ENCODE results near the gene SNX11.

SNX11 gene

DNA sequence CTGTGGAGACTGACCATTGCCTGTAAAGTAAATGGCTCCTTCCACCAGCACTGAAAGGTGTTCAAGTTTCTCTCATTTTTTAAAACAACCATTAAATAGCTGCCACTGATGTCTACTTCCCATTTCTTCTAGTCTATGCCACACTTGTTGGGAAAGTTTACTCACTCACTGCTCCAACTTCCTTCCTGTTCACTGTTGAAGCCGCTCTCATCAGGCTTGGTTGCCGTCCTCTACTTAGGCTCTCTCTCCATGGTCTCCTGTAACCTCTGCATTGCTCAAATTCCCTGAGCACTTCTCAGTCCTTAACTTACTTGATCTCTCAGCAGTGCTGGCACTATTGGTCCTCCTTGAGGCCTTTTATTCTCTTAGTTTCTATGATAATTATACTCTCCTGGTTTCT, 32.4 kb downstream of the SNX11 start:
- FAIRE-seq = no peak
- TF ChIP-seq POLR2A (IDR thresholded peaks at IDR 0.05; ENCODE audit: low read depth, low read length) = no peak
- TF ChIP-seq TAF1 (IDR thresholded peaks at IDR 0.05; ENCODE audit: borderline replicate concordance, low read depth, low read length) = no peak
- TF ChIP-seq POLR2AphosphoS5 (IDR thresholded peaks at IDR 0.05; ENCODE audit: low read depth, low read length) = no peak
- no peak for DNase-seq (ENCODE audit: insufficient read length)

GRCh38 chr17:48143629-48144028, 36.1 kb downstream of the SNX11 start:
- no peak for FAIRE-seq
- TF ChIP-seq TAF1 (IDR thresholded peaks at IDR 0.05; ENCODE audit: borderline replicate concordance, low read depth, low read length) (no peak), POLR2A (IDR thresholded peaks at IDR 0.05; ENCODE audit: low read depth, low read length) (no peak), POLR2AphosphoS5 (IDR thresholded peaks at IDR 0.05; ENCODE audit: low read depth, low read length) (no peak)
- no peak for DNase-seq (ENCODE audit: insufficient read length)

DNA sequence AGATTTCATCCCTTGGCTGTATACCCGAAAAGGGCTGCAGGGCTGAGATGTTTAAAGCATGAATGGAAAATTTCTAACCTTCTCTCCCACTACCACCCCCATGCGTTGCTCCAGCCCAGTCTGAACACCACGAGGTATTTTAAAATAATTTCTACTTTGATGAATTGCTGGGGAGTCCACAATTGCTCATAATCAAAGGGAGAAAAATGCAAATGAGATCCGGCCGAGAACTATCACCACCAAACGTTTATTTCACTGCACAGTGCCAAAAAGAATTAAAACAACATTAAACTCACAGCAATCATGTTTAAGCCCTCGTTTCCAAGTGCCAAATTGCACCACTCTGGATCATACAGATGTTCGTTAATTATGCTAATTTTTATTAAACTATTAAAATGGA, 36.7 kb downstream of the SNX11 start:
- no peak for TF ChIP-seq POLR2AphosphoS5 (IDR thresholded peaks at IDR 0.05; ENCODE audit: low read depth, low read length)
- TF ChIP-seq TAF1 (IDR thresholded peaks at IDR 0.05; ENCODE audit: borderline replicate concordance, low read depth, low read length) = no peak
- TF ChIP-seq POLR2A (IDR thresholded peaks at IDR 0.05; ENCODE audit: low read depth, low read length) = no peak
- FAIRE-seq = no peak
- no peak for DNase-seq (ENCODE audit: insufficient read length)

DNA sequence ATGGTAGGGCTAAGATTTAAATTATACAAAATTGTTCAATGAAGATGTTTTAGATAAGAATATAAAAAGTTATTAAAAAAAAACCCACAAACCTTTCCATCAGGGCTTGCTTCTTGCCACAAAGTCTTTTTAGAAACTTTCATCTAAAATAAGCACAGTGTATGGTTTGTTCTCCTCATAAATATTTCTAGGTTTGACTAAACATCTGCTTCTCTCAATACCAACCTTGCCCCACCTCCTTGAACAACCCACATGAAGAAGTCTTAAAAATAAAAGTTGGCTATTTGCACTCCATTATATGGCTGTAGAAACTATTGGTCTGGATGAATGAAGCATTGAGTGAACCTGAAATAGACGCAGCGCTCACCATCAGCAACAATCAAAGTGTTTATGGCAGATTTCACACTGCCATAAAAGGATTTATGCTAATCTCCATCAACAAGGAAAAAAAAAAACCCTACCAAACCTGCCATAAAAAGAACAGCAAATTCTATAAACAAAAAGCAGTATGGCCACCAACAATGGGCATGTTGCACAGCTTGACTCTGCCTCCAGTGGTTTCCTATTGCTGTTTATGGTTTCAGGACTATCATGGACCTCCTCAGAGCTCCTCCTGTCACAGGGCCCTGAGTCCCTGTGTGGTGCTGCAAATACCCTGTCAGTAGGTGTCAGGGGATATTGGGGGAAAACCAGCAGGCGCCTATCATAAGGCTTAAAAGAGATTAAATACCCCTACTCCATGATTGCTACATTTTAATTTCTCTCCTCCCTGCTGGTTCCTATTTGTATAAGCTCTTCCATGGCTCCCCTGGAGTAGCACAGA, 37.6 kb downstream of the SNX11 start:
- no peak for DNase-seq (ENCODE audit: insufficient read length)
- no peak for FAIRE-seq
- no peak for TF ChIP-seq POLR2A (IDR thresholded peaks at IDR 0.05; ENCODE audit: low read depth, low read length)
- no peak for TF ChIP-seq TAF1 (IDR thresholded peaks at IDR 0.05; ENCODE audit: borderline replicate concordance, low read depth, low read length)
- no peak for TF ChIP-seq POLR2AphosphoS5 (IDR thresholded peaks at IDR 0.05; ENCODE audit: low read depth, low read length)

- no peak for FAIRE-seq
- TF ChIP-seq POLR2AphosphoS5 (IDR thresholded peaks at IDR 0.05; ENCODE audit: low read depth, low read length) = no peak
- no peak for TF ChIP-seq POLR2A (IDR thresholded peaks at IDR 0.05; ENCODE audit: low read depth, low read length)
- no peak for TF ChIP-seq TAF1 (IDR thresholded peaks at IDR 0.05; ENCODE audit: borderline replicate concordance, low read depth, low read length)
- DNase-seq (ENCODE audit: insufficient read length) = no peak
Observed at GRCh38 chr17:48148029-48148770, 40.6 kb downstream of the SNX11 start.

DNA sequence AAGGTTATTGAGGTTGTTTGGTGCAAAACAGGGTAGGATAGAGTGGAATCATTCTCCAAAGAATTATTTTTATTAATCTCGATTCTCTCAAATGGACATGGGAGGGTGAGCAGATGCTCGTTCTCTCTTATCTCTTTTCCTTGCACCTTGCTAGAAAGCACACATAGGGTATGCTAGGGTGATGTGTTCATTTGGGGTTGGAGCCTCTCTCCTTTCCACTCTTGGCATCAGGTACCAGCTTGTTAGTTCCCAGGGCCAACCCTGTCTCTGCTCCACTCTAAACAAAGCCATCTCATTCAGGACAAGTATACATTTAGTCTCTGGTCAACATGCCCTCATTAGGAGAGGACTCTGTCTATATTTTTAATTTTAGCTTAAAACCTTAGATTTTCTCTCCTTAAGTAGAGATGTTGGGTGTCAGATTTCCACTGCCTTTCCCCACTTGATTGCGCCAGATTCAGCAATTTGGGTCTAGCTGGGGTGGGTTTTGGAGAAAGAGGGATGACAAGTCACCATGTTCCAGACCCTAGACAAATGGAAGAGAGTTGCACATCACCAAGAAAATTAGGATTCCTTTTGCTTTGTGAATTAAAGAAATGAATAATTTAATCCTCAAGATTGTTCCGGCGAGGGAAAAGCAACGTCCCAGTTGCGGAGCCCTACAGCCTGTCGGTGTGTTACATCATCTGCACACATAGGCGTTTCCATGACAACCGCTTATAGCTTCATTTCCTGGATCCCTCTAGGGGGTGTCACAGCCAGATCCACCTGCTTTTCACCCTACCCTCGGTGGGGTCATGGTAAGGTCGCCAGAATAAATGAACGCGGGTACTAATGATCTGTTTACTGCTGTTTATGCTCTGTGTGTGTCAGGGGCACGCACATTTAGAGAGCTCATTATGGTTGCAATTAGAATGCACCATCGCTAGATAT, 41.6 kb downstream of the SNX11 start:
- FAIRE-seq (no peak), DNase-seq (ENCODE audit: insufficient read length) (no peak)
- TF ChIP-seq POLR2A (IDR thresholded peaks at IDR 0.05; ENCODE audit: low read depth, low read length) (no peak), POLR2AphosphoS5 (IDR thresholded peaks at IDR 0.05; ENCODE audit: low read depth, low read length) (no peak), TAF1 (IDR thresholded peaks at IDR 0.05; ENCODE audit: borderline replicate concordance, low read depth, low read length) (no peak)

DNA sequence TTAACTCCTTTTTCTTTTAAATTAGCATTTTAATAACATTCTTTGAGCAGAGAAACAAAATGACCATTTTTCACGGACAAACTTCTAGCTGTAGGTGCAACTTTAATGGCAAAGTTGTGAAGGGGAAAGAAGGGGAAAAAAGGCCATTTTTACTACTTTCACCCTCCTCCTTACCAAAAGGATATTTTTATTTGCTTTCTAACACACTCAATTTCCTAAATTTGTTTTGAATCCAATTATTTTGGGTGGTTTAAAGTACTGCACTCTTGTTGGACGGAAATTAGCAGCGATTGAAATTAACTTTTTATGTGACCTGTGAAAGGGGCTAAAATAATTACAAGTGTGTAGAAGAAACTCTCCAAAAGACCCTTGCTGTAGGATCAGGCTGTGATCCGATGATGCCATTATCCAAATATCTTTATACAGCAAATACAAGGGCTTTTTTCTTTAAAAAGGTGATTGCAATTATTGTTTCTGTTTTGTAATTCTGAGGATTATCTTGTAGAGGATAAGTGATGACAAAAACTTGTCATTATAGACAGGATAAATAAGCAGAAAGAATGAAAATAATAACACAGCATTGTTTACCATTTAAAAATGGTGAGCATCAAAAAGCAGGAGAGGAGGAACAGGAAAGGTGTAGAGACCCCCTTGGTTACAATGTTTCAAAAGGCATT, 42.4 kb downstream of the SNX11 start:
- DNase-seq (ENCODE audit: insufficient read length) = no peak
- no peak for FAIRE-seq
- TF ChIP-seq POLR2AphosphoS5 (IDR thresholded peaks at IDR 0.05; ENCODE audit: low read depth, low read length) (no peak), TAF1 (IDR thresholded peaks at IDR 0.05; ENCODE audit: borderline replicate concordance, low read depth, low read length) (no peak), POLR2A (IDR thresholded peaks at IDR 0.05; ENCODE audit: low read depth, low read length) (no peak)

DNA sequence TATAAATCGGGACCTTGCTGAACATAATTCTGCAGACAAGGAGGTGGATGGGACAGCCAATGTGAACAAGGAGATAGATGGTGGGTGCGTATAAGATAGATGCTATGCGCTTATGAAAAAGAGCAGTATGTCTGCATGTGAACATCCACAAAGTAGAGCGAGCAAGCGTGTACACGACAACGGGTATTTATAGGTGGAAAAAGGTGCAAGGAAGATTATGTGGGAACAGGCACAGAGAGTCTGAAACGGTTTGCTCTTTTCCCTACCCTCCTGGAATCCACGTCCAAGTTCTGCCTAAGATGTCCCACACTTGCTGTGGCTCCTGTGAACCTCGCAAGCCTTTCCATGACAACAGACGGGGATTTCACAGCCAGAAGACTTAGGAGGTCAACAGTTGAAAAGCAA, 43.0 kb downstream of the SNX11 start:
- FAIRE-seq (no peak), DNase-seq (ENCODE audit: insufficient read length) (no peak)
- TF ChIP-seq POLR2AphosphoS5 (IDR thresholded peaks at IDR 0.05; ENCODE audit: low read depth, low read length) (no peak), TAF1 (IDR thresholded peaks at IDR 0.05; ENCODE audit: borderline replicate concordance, low read depth, low read length) (no peak), POLR2A (IDR thresholded peaks at IDR 0.05; ENCODE audit: low read depth, low read length) (no peak)

DNA sequence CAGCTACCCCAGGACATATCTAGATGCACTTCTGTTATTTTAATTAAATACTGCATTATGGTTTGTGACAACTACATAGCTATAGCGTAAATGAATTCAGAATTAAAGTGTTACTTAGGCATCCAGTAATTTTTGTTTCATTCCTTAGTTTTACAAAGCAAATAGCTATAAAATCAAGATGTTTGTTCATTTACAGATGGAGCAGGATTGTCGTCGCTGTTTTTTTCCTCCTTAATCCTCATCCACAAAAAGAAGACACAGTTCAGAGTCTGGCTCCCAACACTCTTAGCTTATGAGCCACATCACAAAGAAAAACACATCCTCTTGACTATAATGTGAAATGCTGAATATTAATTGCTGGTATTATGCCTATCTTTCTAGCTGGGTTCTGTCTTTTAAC, 43.7 kb downstream of the SNX11 start:
- TF ChIP-seq TAF1 (IDR thresholded peaks at IDR 0.05; ENCODE audit: borderline replicate concordance, low read depth, low read length) (no peak), POLR2A (IDR thresholded peaks at IDR 0.05; ENCODE audit: low read depth, low read length) (no peak), POLR2AphosphoS5 (IDR thresholded peaks at IDR 0.05; ENCODE audit: low read depth, low read length) (no peak)
- FAIRE-seq (no peak), DNase-seq (ENCODE audit: insufficient read length) (no peak)

DNA sequence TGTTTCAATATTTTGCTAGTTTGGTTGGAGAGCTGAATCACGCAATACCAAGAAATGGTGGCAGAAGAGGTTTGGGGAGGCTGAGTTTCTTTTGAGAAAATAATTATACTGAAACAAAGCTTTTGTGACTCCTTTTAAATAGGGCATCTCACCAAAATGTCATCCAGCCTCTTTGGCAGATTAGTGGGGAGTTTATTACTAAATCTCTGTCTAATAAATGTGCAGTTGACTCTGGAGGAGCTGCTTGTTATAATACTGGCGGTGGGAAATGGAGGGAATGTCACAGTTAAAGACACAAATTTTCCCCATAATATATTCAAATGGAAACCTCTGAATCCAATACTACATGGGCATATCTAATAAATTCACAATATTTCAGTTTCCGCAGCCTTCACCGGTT, 44.7 kb downstream of the SNX11 start:
- DNase-seq (ENCODE audit: insufficient read length) = no peak
- TF ChIP-seq POLR2AphosphoS5 (IDR thresholded peaks at IDR 0.05; ENCODE audit: low read depth, low read length) (no peak), TAF1 (IDR thresholded peaks at IDR 0.05; ENCODE audit: borderline replicate concordance, low read depth, low read length) (no peak), POLR2A (IDR thresholded peaks at IDR 0.05; ENCODE audit: low read depth, low read length) (no peak)
- FAIRE-seq = no peak
